Heart left ventricle (tissue), 16 donors: ENCODE results near the gene NOX3. TPM values are rescaled to one million over a fixed set of nuclear protein-coding genes. Genes with fewer than 3 reads are reported as not detected.

Experiments used
- ATAC-seq, 4 donors: fragments of 200-7000 bp; cut with Tn5 transposase; one replicate each; pipeline ENCODE4 v1.9.1; 2020 to 2022; ENCODE audit warnings: moderate library complexity in 4 of 4, mild to moderate bottlenecking in 3 of 4, moderate number of reproducible peaks in 1 of 4
- DNase-seq, 5 donors: peaks; one replicate each; pipeline ENCODE4 v3.0.0-alpha.2; 2020
- H3K27ac ChIP-seq, 12 donors: fragments of 200-600 bp; sonication (generic) in 4 of 12; one replicate each; pipeline versions ENCODE4 v1.5.0 to v1.8.0; 2016 to 2022; ENCODE audit warnings: mild to moderate bottlenecking in 2 of 12
- H3K27me3 ChIP-seq, 9 donors: fragments of 200-600 bp; sonication (generic) in 2 of 9; one replicate each; pipeline versions ENCODE4 v1.5.1 to v1.8.0; 2016 to 2022; ENCODE audit warnings: mild to moderate bottlenecking in 3 of 9
- H3K36me3 ChIP-seq, 9 donors: fragments of 200-600 bp; sonication (generic) in 2 of 9; one replicate each; pipeline versions ENCODE4 v1.5.0 to v1.8.0; 2018 to 2022; ENCODE audit warnings: mild to moderate bottlenecking in 2 of 9
- H3K4me1 ChIP-seq, 12 donors: fragments of 200-600 bp; sonication (generic) in 4 of 12; one replicate each; pipeline versions ENCODE4 v1.5.0 to v1.8.0; 2016 to 2022; ENCODE audit warnings: mild to moderate bottlenecking in 3 of 12
- H3K4me3 ChIP-seq, 12 donors: fragments of 200-600 bp; sonication (generic) in 4 of 12; one replicate each; pipeline versions ENCODE4 v1.5.0 to v1.8.0; 2017 to 2022; ENCODE audit warnings: mild to moderate bottlenecking in 9 of 12, moderate library complexity in 4 of 12
- H3K9me3 ChIP-seq, 12 donors: fragments of 200-600 bp; sonication (generic) in 4 of 12; one replicate each; pipeline versions ENCODE4 v1.5.0 to v1.8.0; 2016 to 2022; ENCODE audit warnings: mild to moderate bottlenecking in 1 of 12
- CTCF ChIP-seq, 12 donors: fragments of 200-600 bp; sonication (generic) in 4 of 12; IDR thresholded peaks; one replicate each; pipeline versions ENCODE4 v1.5.0 to v1.8.0; 2018 to 2022; ENCODE audit warnings: antibody characterized with exemption in 12 of 12, mild to moderate bottlenecking in 5 of 12
- POLR2A ChIP-seq, 2 donors: fragments of 450-650 bp; IDR thresholded peaks; one replicate each; pipeline ENCODE4 v1.6.1; 2017; ENCODE audit warnings: antibody characterized with exemption in 2 of 2, mild to moderate bottlenecking in 2 of 2, moderate library complexity in 2 of 2
- WGBS, 4 donors: extraction: QIAGEN DNeasy Blood & Tissue Kit in 2 of 4; methylation state at CpG; one replicate each; pipeline versions ENCODE4 v1.1.5 to v1.1.7; 2013 to 2018; 5-methylcytosine and 5-hydroxymethylcytosine counted together
- intact Hi-C, 10 donors: fragments of 100-400 bp; cut with DNase I; formaldehyde crosslinking; loops; one replicate each; pipeline versions ENCODE4 v1.11.1 to v1.14.2; 2022
- polyA plus RNA-seq, 2 donors: library from polyadenylated mRNA; stranded (reverse); fragments of 200-250 nt; gene quantifications; one replicate each; pipeline ENCODE4 v1.2.3, GENCODE V29; 2013
- total RNA-seq, 9 donors: library from RNA; depleted of rRNA in 2 of 9; stranded (reverse); fragments of >200 nt in 2 of 9; fragmentation: NEBNext Ultra II Directional in 3 of 9; extraction: Animal tissue kit (Norgen Biotek cat#: 25700) in 3 of 9; gene quantifications; one replicate each; pipeline versions ENCODE4 v1.1.0 to v1.2.4, GENCODE V29; 2016 to 2023
- donor health status: ischemic (EF 13 %, LVEDD 7.1; RV severe dilation, severe dysfunction).
- donor health status: healthy with polysubstance abuse.
- donor health status: DM: no; HTN: yes; CAD: no.
- donor health status: DM: no; HTN: no; CAD: no.
- donor health status: ischemic (EF 25% LVEDD 6.9; RV normal size, moderate dysfunction).
- donor health status: ischemic (EF 25% LVEDD 5.7; RV mildly dilated, moderate dysfunction).
- donor health status: healthy.
- donor health status: DM: yes; HTN: yes; CAD: no.
- donor health status: ischemic (EF 35%, LVEDD 5.7; RV mildly dilated, moderate dysfunction).
- donor health status: nonischemic (EF 11% LVEDD 7.7; RV severe dilation, severe dysfunction).
- donor health status: DM: yes; HTN: yes; CAD: no.
- donor health status: PGD.
- donor health status: ischemic (EF 29% LVEDD 5.4; RV normal size, mild dysfunction).
- donor health status: nonischemic (EF 23%, LVEDD 6.1; RV moderate dilation, normal function).

NOX3 gene
- total and polyA plus RNA-seq, 11 donors: not detected

GRCh38 chr6:155444120-155444917 is 11.3 kb downstream of the NOX3 start:
- Histone ChIP-seq H3K27ac (no peak overlapping the region), H3K4me1 (peaks cover 0 to 7% (median 0%) of the 10 kb centered on the region in 12 donors), H3K4me3 (no peak overlapping the region), H3K36me3 (no peaks in the 10 kb centered on the region), H3K9me3 (no peaks in the 10 kb centered on the region), H3K27me3 (peaks cover 0 to 10% (median 0%) of the 10 kb centered on the region in 9 donors)
- TF ChIP-seq POLR2A (IDR thresholded peaks at IDR 0.05) (no peak), CTCF (IDR thresholded peaks at IDR 0.05) (no peak)
- WGBS, 4 donors: 81 to 87% (median 84%) methylated on average over 9 of the region's 9 CpGs
- ATAC-seq (no peak), DNase-seq (no peak)
- intact Hi-C loops: no loop called here

DNA sequence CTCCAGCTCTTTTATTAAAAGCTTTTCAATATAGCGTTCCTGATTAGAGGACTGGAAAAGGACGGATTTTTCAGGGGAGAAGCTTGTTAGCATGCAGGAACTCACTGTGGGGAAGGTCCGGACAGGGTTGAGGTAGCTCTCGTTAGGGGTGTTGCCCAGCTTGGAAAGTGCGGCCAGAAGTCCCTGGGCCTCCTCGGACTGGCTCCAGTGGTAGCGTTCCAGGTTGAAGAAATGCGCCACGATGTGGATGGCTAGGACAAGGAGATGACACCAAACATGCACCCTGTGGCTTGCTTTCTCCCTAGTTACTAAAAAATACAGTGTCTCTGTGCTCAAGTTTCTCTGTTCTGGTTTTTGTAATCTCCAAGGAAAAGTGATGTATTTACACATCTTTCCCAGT is 12.5 kb downstream of the NOX3 start:
- Histone ChIP-seq H3K36me3 (no peaks in the 10 kb centered on the region), H3K4me1 (no peaks in the 10 kb centered on the region), H3K27ac (no peak overlapping the region), H3K9me3 (no peaks in the 10 kb centered on the region), H3K27me3 (peaks cover 0 to 6% (median 0%) of the 10 kb centered on the region in 9 donors), H3K4me3 (no peak overlapping the region)
- intact Hi-C loops: no loop called here
- 89 to 90% (median 90%) methylated on average over 9 of the region's 9 CpGs for WGBS, 4 donors
- ATAC-seq: no peak
- TF ChIP-seq POLR2A (IDR thresholded peaks at IDR 0.05): no peak
- TF ChIP-seq CTCF (IDR thresholded peaks at IDR 0.05): no peak
- no peak for DNase-seq

DNA sequence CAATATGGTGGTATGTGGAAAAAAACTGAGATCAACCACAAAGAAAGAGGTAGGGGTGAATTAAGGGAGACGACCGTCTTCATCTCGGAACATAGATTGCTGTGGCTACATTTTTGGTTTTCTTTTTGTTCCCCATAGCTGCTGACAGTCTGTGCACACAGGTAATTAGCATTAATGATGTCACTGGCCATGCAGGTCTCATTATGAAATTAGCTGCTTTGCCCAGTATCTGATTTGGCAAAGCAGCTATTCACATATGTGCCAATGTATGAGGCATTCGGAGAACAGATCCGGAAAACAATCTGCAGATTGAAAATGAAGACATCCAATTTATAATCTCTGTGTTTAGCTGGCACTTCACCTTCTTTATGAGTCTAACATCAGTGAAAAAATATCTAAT is 13.1 kb downstream of the NOX3 start:
- peaks cover 0 to 3% (median 0%) of the 10 kb centered on the region in 12 donors for H3K4me1 ChIP-seq
- no peaks in the 10 kb centered on the region for H3K36me3 ChIP-seq
- no peaks in the 10 kb centered on the region for H3K9me3 ChIP-seq
- no peaks in the 10 kb centered on the region for H3K27me3 ChIP-seq
- WGBS, 4 donors: 91 to 95% (median 94%) methylated on average over 5 of the region's 5 CpGs
- no peak overlapping the region for H3K4me3 ChIP-seq
- ATAC-seq (no peak), DNase-seq (no peak)
- no peak overlapping the region for H3K27ac ChIP-seq
- intact Hi-C loops: no loop called here
- TF ChIP-seq POLR2A (IDR thresholded peaks at IDR 0.05) (no peak), CTCF (IDR thresholded peaks at IDR 0.05) (no peak)

- no peaks in the 10 kb centered on the region for H3K9me3 ChIP-seq
- ATAC-seq (no peak), DNase-seq (no peak)
- no peaks in the 10 kb centered on the region for H3K27me3 ChIP-seq
- H3K4me1 ChIP-seq: peaks cover 0 to 9% (median 2%) of the 10 kb centered on the region in 12 donors
- no peak overlapping the region for H3K4me3 ChIP-seq
- intact Hi-C loops: no loop called here
- 72 to 79% (median 74%) methylated on average over 4 of the region's 4 CpGs for WGBS, 4 donors
- TF ChIP-seq CTCF (IDR thresholded peaks at IDR 0.05): no peak
- no peak overlapping the region for H3K27ac ChIP-seq
- no peaks in the 10 kb centered on the region for H3K36me3 ChIP-seq
Observed at GRCh38 chr6:155441112-155441465, 14.6 kb downstream of the NOX3 start.
